Measurements from ENCODE around the gene SLC16A11. TPM values are rescaled to one million over a fixed set of nuclear protein-coding genes. Genes with fewer than 3 reads are reported as not detected.

The SLC16A11 gene
- total and polyA plus RNA-seq, 10 of the 15 experiments (the other 5 are each of a cell fraction or from before 2014, with no cell fraction given) = 0.11 to 2.7 (median 0.84) TPM

- Histone ChIP-seq H3K36me3 (ENCODE audit: control insufficient read depth in 2 of 2, insufficient read depth in 2 of 2, low read length in 1 of 2) (no peaks in the 10 kb centered on the region), H3K27me3 (replicated peaks in 1 of 2; ENCODE audit: control insufficient read depth in 2 of 2, insufficient read depth in 2 of 2, low read length in 1 of 2) (no peaks in the 10 kb centered on the region), H3K9me3 (replicated peaks; ENCODE audit: control insufficient read depth, insufficient read depth, low read length) (no peaks in the 10 kb centered on the region), H4K20me1 (ENCODE audit: control insufficient read depth, insufficient read depth) (no peaks in the 10 kb centered on the region), H3K79me2 (ENCODE audit: control insufficient read depth, insufficient read depth, low read length) (no peaks in the 10 kb centered on the region), H3K27ac (ENCODE audit: control insufficient read depth, insufficient read depth) (no peak overlapping the region), H2AFZ (ENCODE audit: control insufficient read depth, low read depth, low read length) (no peak overlapping the region), H3K4me3 (no peak overlapping the region), H3K9ac (ENCODE audit: control insufficient read depth, insufficient read depth, low read length) (no peak overlapping the region), H3K4me1 (ENCODE audit: control insufficient read depth, insufficient read depth, low read length) (no peaks in the 10 kb centered on the region), H3K4me2 (ENCODE audit: control insufficient read depth, insufficient read depth) (no peak overlapping the region)
- POLR2A ChIA-PET = no interaction called here
- no TSS peak for BruUV-seq (replicated peaks)
- SMC1A ChIA-PET (ENCODE audit: uncharacterized antibody, unreplicated experiment) = no interaction called here
- TF ChIP-seq ZZZ3 (IDR thresholded peaks at IDR 0.05; ENCODE audit: control insufficient read depth, insufficient read length, low read depth) (no peak), CHD4 (IDR thresholded peaks at IDR 0.05) (no peak), CUX1 (IDR thresholded peaks at IDR 0.05; ENCODE audit: insufficient replicate concordance, low read depth, low read length) (no peak), CBX5 (IDR thresholded peaks at IDR 0.05; ENCODE audit: low read depth) (no peak), CHD2 (IDR thresholded peaks at IDR 0.05; ENCODE audit: borderline replicate concordance, low read depth, low read length) (no peak), PML (IDR thresholded peaks at IDR 0.05; ENCODE audit: low read length) (no peak), KAT2A (conservative IDR thresholded peaks at IDR 0.05; ENCODE audit: control insufficient read depth, low read depth, low read length) (no peak), NRF1 (conservative IDR thresholded peaks at IDR 0.05; ENCODE audit: low read depth, low read length) (no peak), SIN3A (IDR thresholded peaks at IDR 0.05; ENCODE audit: low read depth, low read length) (no peak)
- TF ChIP-seq, protein P1, sequence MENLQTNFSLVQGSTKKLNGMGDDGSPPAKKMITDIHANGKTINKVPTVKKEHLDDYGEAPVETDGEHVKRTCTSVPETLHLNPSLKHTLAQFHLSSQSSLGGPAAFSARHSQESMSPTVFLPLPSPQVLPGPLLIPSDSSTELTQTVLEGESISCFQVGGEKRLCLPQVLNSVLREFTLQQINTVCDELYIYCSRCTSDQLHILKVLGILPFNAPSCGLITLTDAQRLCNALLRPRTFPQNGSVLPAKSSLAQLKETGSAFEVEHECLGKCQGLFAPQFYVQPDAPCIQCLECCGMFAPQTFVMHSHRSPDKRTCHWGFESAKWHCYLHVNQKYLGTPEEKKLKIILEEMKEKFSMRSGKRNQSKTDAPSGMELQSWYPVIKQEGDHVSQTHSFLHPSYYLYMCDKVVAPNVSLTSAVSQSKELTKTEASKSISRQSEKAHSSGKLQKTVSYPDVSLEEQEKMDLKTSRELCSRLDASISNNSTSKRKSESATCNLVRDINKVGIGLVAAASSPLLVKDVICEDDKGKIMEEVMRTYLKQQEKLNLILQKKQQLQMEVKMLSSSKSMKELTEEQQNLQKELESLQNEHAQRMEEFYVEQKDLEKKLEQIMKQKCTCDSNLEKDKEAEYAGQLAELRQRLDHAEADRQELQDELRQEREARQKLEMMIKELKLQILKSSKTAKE (IDR thresholded peaks at IDR 0.05; ENCODE audit: low read depth, poor library complexity, severe bottlenecking) = no peak
- TF ChIP-seq, protein P2, sequence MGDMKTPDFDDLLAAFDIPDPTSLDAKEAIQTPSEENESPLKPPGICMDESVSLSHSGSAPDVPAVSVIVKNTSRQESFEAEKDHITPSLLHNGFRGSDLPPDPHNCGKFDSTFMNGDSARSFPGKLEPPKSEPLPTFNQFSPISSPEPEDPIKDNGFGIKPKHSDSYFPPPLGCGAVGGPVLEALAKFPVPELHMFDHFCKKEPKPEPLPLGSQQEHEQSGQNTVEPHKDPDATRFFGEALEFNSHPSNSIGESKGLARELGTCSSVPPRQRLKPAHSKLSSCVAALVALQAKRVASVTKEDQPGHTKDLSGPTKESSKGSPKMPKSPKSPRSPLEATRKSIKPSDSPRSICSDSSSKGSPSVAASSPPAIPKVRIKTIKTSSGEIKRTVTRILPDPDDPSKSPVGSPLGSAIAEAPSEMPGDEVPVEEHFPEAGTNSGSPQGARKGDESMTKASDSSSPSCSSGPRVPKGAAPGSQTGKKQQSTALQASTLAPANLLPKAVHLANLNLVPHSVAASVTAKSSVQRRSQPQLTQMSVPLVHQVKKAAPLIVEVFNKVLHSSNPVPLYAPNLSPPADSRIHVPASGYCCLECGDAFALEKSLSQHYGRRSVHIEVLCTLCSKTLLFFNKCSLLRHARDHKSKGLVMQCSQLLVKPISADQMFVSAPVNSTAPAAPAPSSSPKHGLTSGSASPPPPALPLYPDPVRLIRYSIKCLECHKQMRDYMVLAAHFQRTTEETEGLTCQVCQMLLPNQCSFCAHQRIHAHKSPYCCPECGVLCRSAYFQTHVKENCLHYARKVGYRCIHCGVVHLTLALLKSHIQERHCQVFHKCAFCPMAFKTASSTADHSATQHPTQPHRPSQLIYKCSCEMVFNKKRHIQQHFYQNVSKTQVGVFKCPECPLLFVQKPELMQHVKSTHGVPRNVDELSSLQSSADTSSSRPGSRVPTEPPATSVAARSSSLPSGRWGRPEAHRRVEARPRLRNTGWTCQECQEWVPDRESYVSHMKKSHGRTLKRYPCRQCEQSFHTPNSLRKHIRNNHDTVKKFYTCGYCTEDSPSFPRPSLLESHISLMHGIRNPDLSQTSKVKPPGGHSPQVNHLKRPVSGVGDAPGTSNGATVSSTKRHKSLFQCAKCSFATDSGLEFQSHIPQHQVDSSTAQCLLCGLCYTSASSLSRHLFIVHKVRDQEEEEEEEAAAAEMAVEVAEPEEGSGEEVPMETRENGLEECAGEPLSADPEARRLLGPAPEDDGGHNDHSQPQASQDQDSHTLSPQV (IDR thresholded peaks at IDR 0.05) = no peak
- DNase-seq (ENCODE audit: low read depth, low spot score) (no peak), FAIRE-seq (no peak), ATAC-seq (no peak)
- intact Hi-C loops (cut with micrococcal nuclease; ENCODE audit: unreplicated experiment) (no loop called here), in situ Hi-C loops (cut with MboI) (no loop called here)
- 55% methylated on average over 10 of the region's 10 CpGs for WGBS (ENCODE audit: insufficient coverage, insufficient replicate concordance, low lambda C conversion rate, missing lambda C conversion rate)
- CTCF ChIA-PET = interaction anchor here (1.0 to 1.4 kb wide), 3 partner anchors 8 to 56 kb away, joined by 3 to 4 read pairs (median 3); no protein-coding TSS in a partner anchor
- RAD21 ChIA-PET (ENCODE audit: unreplicated experiment) = no interaction called here
Measured at GRCh38 chr17:7080456-7081041, 36.7 kb upstream of the SLC16A11 start.

Measured in GM12878 (cell line).